Middle frontal gyrus (tissue), 1 donor: Measurements from ENCODE around the gene CMTM7.
"Not testable (repeated sequence)": the region's sequence is repeated elsewhere in the genome, so short reads cannot be mapped to it uniquely, and the experiment has no call there.

Source experiments
- DNase-seq: peaks from one replicate; pipeline ENCODE4 v3.0.0-alpha.2; 2015; ENCODE audit warnings: low spot score; ENCODE audit errors: extremely low spot score

Gene CMTM7

GRCh38 chr3:32381922-32382321 lies 9.7 kb upstream of the CMTM7 start:
- no peak for DNase-seq

DNA sequence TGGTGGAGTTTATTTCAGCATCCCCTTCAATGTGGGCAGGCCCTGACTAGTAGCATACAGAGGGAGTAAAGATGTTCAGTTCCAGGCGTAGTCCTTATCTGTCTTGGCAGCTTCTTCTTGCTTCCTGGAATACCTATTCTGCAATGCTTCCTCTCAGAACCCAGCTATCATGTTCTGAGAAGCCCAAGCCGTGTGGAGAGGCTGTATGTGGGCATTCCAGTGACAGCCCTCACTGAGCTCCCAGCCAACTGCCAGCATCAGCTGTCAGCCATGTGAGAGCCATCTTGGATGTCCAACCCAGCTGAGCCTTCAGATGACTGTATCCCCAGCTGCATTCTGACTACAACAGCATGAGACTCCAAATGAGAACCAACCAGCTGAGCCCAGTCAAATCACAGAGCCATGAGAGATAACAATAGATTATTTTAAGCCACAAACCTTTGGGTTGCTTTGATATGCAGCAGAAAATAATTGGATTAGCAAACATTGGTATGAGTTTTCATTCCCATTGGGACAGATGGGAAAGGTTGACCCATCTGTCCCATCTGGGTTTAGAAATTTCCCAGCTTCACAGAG lies 8.4 kb upstream of the CMTM7 start:
- DNase-seq, result no peak

- DNase-seq, result no peak
Observed at GRCh38 chr3:32384938-32385337, 6.7 kb upstream of the CMTM7 start.

DNA sequence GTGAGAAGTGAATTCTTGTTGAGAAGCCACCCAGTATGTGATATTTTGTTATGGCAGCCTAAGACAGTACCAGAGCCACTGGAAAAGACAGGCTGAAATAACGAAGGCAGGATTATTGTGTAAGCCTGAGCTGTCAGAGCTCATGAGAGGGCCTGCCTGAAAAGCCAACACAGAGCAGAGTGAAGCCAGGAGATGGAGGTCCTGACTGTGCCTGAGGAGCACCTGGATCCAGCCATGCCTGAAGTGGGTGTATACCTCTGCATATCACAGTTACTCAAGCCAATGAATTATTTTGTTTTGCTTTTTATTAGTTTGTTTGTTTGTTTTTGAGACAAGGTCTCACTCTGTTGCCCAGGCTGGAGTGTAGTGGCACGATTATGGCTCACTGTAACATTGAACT lies 4.1 kb upstream of the CMTM7 start:
- DNase-seq, result no peak

GRCh38 chr3:32389577-32389976 lies 2.1 kb upstream of the CMTM7 start:
- DNase-seq, result not testable (repeated sequence)

- no peak for DNase-seq
Observed at GRCh38 chr3:32392536-32393302, 1.1 kb downstream of the CMTM7 start.

- no peak for DNase-seq
Observed at GRCh38 chr3:32395496-32395895, 3.8 kb downstream of the CMTM7 start.

- no peak for DNase-seq
Observed at GRCh38 chr3:32397941-32398340, 6.3 kb downstream of the CMTM7 start.

DNA sequence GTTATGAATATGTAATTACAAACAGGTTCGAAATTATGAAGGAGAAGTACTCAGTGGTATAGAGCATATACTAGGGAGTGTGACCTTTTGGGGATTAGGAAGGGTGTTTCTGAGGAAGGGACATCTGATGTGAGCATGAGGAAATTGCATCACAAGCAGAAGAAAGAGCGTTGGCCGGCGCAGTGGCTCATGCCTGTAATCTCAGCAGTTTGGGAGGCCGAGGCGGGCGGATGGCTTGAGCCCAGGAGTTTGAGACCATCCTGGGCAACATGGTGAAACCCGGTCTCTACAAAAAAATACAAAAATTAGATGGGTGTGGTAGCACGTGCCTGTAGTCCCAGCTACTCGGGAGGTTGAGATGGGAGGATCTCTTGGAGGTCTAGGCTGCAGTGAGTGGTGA lies 6.9 kb downstream of the CMTM7 start:
- no peak for DNase-seq

DNA sequence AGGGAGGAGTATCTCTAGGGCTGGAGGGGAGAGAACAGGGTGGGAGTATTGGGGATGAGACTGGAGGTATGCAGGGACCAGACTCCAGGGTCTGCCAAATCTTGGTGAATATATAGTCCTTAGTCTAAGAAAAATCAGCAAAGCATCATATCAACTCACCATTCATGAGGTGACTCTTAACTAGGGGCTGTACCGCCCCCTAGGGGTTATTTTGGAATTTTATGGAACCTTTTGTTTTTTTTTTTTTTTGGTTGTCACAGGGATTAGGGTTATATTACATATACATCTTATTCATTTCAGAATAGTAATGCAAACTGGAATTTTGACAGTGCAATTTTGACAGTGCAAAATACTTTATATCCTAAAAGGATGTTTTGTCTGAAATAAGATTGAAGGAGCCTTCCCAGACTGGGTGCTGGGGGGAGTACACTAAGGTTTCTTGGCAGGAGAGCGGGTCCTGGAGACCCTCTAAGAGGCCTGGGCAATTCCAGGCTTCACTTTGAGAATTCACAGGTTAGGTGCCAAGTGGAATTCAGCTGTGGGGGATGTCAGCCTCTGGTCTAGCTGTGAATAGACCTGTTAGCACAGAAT lies 7.5 kb downstream of the CMTM7 start:
- DNase-seq, result no peak

GRCh38 chr3:32401126-32401525 lies 9.5 kb downstream of the CMTM7 start:
- no peak for DNase-seq

DNA sequence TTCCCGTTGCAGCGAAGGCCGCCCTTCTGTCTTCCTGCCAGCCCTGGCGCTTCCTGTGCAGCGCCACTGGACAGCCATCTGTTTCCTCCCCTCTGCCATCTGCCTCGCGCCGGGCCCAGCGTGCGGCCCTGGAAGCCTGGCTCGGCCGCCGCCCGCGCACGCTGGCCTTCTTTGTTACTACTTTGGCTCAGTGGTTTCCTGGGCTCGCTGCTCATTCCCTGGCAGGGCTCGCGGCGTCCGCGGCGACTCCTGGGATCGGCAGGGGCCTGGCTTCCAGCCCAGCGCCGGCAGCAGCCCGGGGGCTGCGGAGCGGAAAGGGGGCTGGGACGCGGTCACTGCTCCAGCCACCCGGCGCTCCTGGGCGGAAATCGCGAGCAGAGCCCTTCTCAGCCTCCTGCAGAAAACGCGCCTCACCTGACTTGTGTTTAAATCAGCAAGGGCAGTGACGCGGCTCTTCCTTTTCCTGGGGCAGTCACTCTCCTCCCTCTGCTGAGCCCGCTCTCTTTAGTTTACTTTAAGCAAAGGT lies 10.0 kb downstream of the CMTM7 start:
- peak; percentile 61 for DNase-seq

GRCh38 chr3:32403663-32404062 lies 12.0 kb downstream of the CMTM7 start:
- DNase-seq, result no peak

GRCh38 chr3:32404714-32405113 lies 13.1 kb downstream of the CMTM7 start:
- no peak for DNase-seq

DNA sequence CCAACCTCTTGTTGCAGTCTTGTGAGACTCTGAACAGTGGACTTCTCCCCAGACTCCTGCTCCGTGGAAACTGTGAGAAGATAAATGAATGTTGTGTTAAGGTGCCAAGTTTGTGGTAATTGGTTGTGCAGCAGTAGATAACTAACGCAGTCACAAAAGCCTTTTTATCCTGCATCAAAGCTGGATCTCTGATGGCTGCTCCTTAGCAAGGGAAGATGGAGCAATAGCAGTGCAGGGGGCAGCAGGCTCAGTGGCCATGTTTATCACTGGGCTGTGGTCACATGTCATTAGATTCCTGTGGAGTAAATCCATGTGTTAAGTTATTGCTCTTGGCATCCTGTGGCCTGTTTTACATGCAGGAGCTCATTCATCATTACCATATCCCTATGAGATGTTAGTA lies 13.5 kb downstream of the CMTM7 start:
- no peak for DNase-seq

GRCh38 chr3:32405711-32406323 lies 14.2 kb downstream of the CMTM7 start:
- no peak for DNase-seq

DNA sequence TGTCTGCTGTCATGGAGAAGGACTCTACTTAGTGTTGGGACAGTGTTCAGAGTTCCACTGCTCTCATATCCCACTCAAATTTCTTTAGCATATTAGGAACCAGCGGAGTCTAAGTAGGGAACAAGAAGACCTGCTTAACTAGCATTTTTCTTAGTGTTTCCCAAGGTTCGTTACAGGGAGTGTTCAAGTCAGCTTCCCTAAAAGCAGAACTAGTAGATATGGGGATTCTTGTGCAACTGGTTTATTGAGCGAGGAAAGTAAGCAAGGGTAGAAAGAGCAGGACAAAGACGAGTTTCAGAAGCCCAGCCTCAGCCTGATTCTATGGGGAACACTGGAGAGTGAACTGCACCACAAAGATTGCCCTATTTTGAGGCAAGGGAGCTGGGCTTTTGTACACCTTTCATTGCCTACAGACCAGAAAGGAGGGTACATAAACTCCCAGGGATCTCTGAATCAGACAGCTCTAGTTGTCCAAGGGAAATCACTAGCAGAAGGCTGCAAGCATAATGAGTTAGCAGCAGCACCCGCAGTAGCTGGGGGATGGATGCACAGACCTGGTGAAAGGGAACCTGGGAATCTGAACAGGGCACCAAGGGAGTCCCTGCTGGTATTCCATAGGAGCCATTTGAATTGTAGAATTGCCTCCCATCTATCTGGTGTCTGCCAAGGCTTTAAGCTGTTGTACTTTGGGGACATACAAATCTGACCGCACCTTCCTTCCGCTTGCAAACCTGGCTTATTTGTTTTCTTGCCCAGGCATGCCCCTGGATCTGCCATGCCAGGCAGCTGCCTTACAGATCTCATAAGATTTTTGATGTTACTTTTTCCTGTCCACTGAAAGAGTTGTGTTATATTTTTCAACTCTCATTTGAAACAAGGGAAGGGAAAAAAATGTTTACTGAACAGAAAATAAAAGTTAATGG lies 15.1 kb downstream of the CMTM7 start:
- no peak for DNase-seq

GRCh38 chr3:32410367-32411246 lies 19.0 kb downstream of the CMTM7 start:
- no peak for DNase-seq

GRCh38 chr3:32411442-32411841 lies 19.8 kb downstream of the CMTM7 start:
- DNase-seq, result no peak

- DNase-seq, result no peak
Observed at GRCh38 chr3:32412887-32413286, 21.2 kb downstream of the CMTM7 start.
